Neural progenitor cell (in vitro differentiated cells): Measurements from ENCODE around the gene BGN.

Source experiments
- CTCF ChIP-seq: fragments of 200-600 bp; sonication (generic); IDR thresholded peaks from 2 replicates; pipeline ENCODE4 v1.5.1; 2017; ENCODE audit warnings: antibody characterized with exemption, mild to moderate bottlenecking
- EZH2 ChIP-seq: fragments of 200-600 bp; sonication (generic); IDR thresholded peaks from 2 replicates; pipeline ENCODE4 v1.6.1; 2017; ENCODE audit warnings: antibody characterized with exemption, mild to moderate bottlenecking, moderate library complexity

- TF ChIP-seq EZH2 (no peak), CTCF (no peak)
Observed at GRCh38 chrX:153468008-153468580, 26.7 kb upstream of the BGN start.
